GM23338 (cell line): ENCODE data around the gene PRDM5. TPM values are rescaled to one million over a fixed set of nuclear protein-coding genes. Genes with fewer than 3 reads are reported as not detected.

ENCODE experiments used
- ATAC-seq: fragments of 200-7000 bp; cut with Tn5 transposase; 3 replicates; pipeline ENCODE4 v1.9.1; 2020
- DNase-seq: peaks from one replicate; pipeline ENCODE4 v3.0.0-alpha.2; 2015; ENCODE audit warnings: low spot score
- H2AFZ ChIP-seq: fragments of 200-600 bp; sonication (generic); 2 replicates; pipeline ENCODE4 v1.8.0; 2016; ENCODE audit warnings: antibody characterized with exemption, mild to moderate bottlenecking, moderate library complexity
- H3F3A ChIP-seq: fragments of 200-600 bp; sonication (generic); replicated peaks from 2 replicates; pipeline ENCODE4 v1.8.0; 2017; ENCODE audit warnings: antibody characterized with exemption, mixed run types, low read depth
- H3K27ac ChIP-seq: fragments of 200-600 bp; sonication (generic); 2 replicates; pipeline ENCODE4 v1.6.1; 2016; ENCODE audit warnings: low read depth
- H3K27me3 ChIP-seq: fragments of 200-600 bp; sonication (generic); 2 replicates; pipeline ENCODE4 v1.8.0; 2016; ENCODE audit warnings: mild to moderate bottlenecking, mixed run types, moderate library complexity; ENCODE audit not compliant: insufficient read depth
- H3K36me3 ChIP-seq: fragments of 200-600 bp; sonication (generic); 2 replicates; pipeline ENCODE4 v1.8.0; 2016; ENCODE audit warnings: mild to moderate bottlenecking; ENCODE audit not compliant: insufficient read depth
- H3K4me1 ChIP-seq: fragments of 200-600 bp; sonication (generic); 2 replicates; pipeline ENCODE4 v1.8.0; 2016; ENCODE audit warnings: mild to moderate bottlenecking, moderate library complexity; ENCODE audit not compliant: insufficient read depth
- H3K4me2 ChIP-seq: fragments of 200-600 bp; sonication (generic); 2 replicates; pipeline ENCODE4 v1.7.1; 2017; ENCODE audit warnings: mixed run types
- H3K4me3 ChIP-seq: fragments of 200-600 bp; sonication (generic); 2 replicates; pipeline ENCODE4 v1.6.1; 2016; ENCODE audit warnings: mixed run types
- H3K79me2 ChIP-seq: fragments of 200-600 bp; sonication (generic); replicated peaks from 2 replicates; pipeline ENCODE4 v1.8.0; 2017; ENCODE audit warnings: mild to moderate bottlenecking; ENCODE audit not compliant: insufficient read depth
- H3K9me2 ChIP-seq: fragments of 200-600 bp; sonication (generic); 2 replicates; pipeline ENCODE4 v1.8.0; 2017; ENCODE audit not compliant: insufficient read depth
- H4K20me1 ChIP-seq: fragments of 200-600 bp; sonication (generic); replicated peaks from 2 replicates; pipeline ENCODE4 v1.8.0; 2017; ENCODE audit warnings: mild to moderate bottlenecking; ENCODE audit not compliant: insufficient read depth
- H3K27ac Mint-ChIP-seq: 2 replicates; pipeline ENCODE4 v1.8.0; 2020; ENCODE audit warnings: inconsistent platforms, mild to moderate bottlenecking, moderate library complexity, mixed read lengths
- H3K27me3 Mint-ChIP-seq: 3 replicates; pipeline ENCODE4 v1.8.0; 2022; ENCODE audit warnings: low read depth, mild to moderate bottlenecking, moderate library complexity, mixed read lengths, inconsistent platforms; ENCODE audit not compliant: insufficient read depth, poor library complexity
- H3K36me3 Mint-ChIP-seq: 3 replicates; pipeline ENCODE4 v1.8.0; 2021; ENCODE audit warnings: low read depth, mild to moderate bottlenecking, inconsistent platforms, moderate library complexity, mixed read lengths
- H3K4me1 Mint-ChIP-seq: 3 replicates; pipeline ENCODE4 v1.8.0; 2020; ENCODE audit warnings: mild to moderate bottlenecking, inconsistent platforms, mixed read lengths
- H3K4me3 Mint-ChIP-seq: 3 replicates; pipeline ENCODE4 v1.8.0; 2021; ENCODE audit warnings: moderate library complexity, mild to moderate bottlenecking, inconsistent platforms, mixed read lengths
- H3K9me3 Mint-ChIP-seq: 3 replicates; pipeline ENCODE4 v1.8.0; 2020; ENCODE audit warnings: moderate library complexity, mild to moderate bottlenecking, inconsistent platforms, mixed read lengths
- EZH2 ChIP-seq: fragments of 200-600 bp; sonication (generic); IDR thresholded peaks from one replicate; pipeline ENCODE4 v1.8.0; 2017; ENCODE audit warnings: antibody characterized with exemption, mild to moderate bottlenecking, low read depth; ENCODE audit not compliant: unreplicated experiment
- EZH2phosphoT487 ChIP-seq: fragments of 200-600 bp; sonication (generic); IDR thresholded peaks from one replicate; pipeline ENCODE4 v1.8.1; 2018; ENCODE audit warnings: antibody characterized with exemption; ENCODE audit not compliant: unreplicated experiment
- JUNB ChIP-seq: IDR thresholded peaks from one replicate; pipeline ENCODE4 v1.6.1; 2016; ENCODE audit warnings: antibody characterized with exemption; ENCODE audit not compliant: unreplicated experiment
- STAT1 ChIP-seq: IDR thresholded peaks from one replicate; pipeline ENCODE4 v1.6.1; 2016; ENCODE audit warnings: antibody characterized with exemption; ENCODE audit not compliant: unreplicated experiment
- polyA plus RNA-seq: library from polyadenylated mRNA; unstranded; fragments of >200 nt; fragmentation: Nextera tagmentation; extraction: Ambion mirVana; gene quantifications from 2 replicates; pipeline ENCODE4 v1.2.1, GENCODE V29; 2016
- total RNA-seq: library from RNA; depleted of rRNA; stranded (reverse); fragments of >200 nt; shearing (Covaris generic); gene quantifications from 2 replicates; pipeline ENCODE4 v1.2.3, GENCODE V29; 2014
- TF ChIP-seq, protein P1 (sequence below): IDR thresholded peaks from one replicate; pipeline ENCODE4 v1.6.1; 2018; ENCODE audit warnings: antibody characterized with exemption; ENCODE audit not compliant: unreplicated experiment
- TF ChIP-seq, protein P2 (sequence below), 2 experiments: fragments of 200-600 bp in 1 of 2; sonication (generic) in 1 of 2; conservative IDR thresholded peaks; 2 replicates each; pipeline versions ENCODE4 v1.5.1 to v1.6.1; 2016 to 2017; ENCODE audit warnings: antibody characterized with exemption in 2 of 2, low read depth in 2 of 2, mild to moderate bottlenecking in 2 of 2, moderate library complexity in 1 of 2
- TF ChIP-seq, protein P3 (sequence below): IDR thresholded peaks from 2 replicates; pipeline ENCODE4 v1.6.1; 2016; ENCODE audit warnings: antibody characterized with exemption
- TF ChIP-seq, protein P4 (sequence below): fragments of 250-450 bp; sonication (Bioruptor Pico); IDR thresholded peaks from 2 replicates; pipeline ENCODE4 v1.5.0; 2020; ENCODE audit warnings: mild to moderate bottlenecking, moderate library complexity

The PRDM5 gene
- total and polyA plus RNA-seq, 2 experiments from 2014 or later = 11.2 to 40.4 TPM

DNA sequence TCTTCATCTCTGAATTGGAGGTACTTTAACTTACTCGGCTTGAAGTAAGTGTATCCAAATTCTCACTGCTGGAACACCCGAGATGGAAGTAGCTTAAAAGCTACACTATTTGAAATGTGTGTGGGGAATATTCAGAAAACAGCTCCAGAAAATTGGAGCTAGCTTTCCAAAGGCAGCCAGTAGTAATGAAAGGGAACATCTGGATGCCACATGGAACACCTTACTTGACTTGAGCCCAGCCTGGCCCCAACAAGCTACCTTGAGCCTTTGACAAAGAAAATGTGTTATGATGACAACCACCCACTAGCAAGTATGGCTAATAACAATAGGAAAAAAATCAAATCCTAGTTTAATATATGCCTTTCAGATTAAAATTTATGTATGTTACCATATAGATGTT, 161.5 kb downstream of the PRDM5 start (continued):
- TF ChIP-seq, protein P1, sequence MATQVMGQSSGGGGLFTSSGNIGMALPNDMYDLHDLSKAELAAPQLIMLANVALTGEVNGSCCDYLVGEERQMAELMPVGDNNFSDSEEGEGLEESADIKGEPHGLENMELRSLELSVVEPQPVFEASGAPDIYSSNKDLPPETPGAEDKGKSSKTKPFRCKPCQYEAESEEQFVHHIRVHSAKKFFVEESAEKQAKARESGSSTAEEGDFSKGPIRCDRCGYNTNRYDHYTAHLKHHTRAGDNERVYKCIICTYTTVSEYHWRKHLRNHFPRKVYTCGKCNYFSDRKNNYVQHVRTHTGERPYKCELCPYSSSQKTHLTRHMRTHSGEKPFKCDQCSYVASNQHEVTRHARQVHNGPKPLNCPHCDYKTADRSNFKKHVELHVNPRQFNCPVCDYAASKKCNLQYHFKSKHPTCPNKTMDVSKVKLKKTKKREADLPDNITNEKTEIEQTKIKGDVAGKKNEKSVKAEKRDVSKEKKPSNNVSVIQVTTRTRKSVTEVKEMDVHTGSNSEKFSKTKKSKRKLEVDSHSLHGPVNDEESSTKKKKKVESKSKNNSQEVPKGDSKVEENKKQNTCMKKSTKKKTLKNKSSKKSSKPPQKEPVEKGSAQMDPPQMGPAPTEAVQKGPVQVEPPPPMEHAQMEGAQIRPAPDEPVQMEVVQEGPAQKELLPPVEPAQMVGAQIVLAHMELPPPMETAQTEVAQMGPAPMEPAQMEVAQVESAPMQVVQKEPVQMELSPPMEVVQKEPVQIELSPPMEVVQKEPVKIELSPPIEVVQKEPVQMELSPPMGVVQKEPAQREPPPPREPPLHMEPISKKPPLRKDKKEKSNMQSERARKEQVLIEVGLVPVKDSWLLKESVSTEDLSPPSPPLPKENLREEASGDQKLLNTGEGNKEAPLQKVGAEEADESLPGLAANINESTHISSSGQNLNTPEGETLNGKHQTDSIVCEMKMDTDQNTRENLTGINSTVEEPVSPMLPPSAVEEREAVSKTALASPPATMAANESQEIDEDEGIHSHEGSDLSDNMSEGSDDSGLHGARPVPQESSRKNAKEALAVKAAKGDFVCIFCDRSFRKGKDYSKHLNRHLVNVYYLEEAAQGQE = no peak

DNA sequence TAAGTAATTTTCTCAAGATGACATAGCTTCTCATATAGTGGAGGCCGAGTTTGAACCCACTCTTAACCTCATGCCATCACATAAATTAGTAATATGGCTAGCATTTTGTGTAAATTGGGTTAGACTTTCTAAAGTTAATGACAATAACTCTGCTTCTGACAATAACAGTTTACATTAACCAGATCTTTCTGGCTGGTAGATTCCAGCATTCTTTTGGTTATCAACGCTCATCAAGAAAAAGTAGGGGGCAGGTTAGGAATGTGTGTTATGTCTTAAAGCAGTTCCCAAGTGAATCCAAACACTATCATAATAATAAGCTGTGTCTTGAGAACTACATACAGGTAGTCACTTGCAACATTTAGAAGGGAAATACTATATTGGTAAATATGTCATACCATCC, 162.5 kb downstream of the PRDM5 start:
- Histone ChIP-seq H3K4me3 (no peak overlapping the region), H3K9me2 (no peaks in the 10 kb centered on the region), H3K36me3 (no peaks in the 10 kb centered on the region), H4K20me1 (no peaks in the 10 kb centered on the region), H2AFZ (no peak overlapping the region), H3F3A (no peaks in the 10 kb centered on the region), H3K27ac (no peak overlapping the region), H3K27me3 (no peaks in the 10 kb centered on the region), H3K4me1 (no peaks in the 10 kb centered on the region), H3K79me2 (no peaks in the 10 kb centered on the region), H3K4me2 (no peak overlapping the region)
- Mint-ChIP-seq H3K27ac (no peak overlapping the region; the same call in 1 of the 2 replicates), H3K4me1 (no peaks in the 10 kb centered on the region), H3K36me3 (peaks cover 2% of the 10 kb centered on the region; the same call in 2 of the 3 replicates), H3K4me3 (no peak overlapping the region), H3K9me3 (no peaks in the 10 kb centered on the region), H3K27me3 (peaks cover 3% of the 10 kb centered on the region)
- no peak for ATAC-seq
- no peak for DNase-seq
- TF ChIP-seq STAT1 = no peak
- TF ChIP-seq EZH2 = no peak

DNA sequence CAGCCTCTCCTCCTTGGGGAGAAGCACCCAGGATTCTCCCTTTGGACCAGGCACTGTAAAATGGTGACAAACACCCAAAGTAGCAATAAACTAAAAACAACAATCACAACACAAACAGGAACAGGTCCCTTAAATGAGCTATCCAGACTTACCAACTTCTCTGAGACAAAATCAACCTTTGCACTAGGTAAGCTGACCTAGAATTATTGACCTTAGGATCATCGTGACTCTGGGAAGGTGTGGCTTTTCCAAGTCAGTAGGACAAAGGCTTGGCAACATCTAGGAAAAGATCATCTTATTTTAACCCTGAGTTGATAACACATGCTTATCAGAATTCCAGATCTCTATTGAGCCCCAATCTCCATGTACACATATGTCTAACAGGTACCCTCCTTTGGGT, 166.7 kb downstream of the PRDM5 start:
- DNase-seq (no peak), ATAC-seq (no peak)
- Histone ChIP-seq H3K4me3 (no peak overlapping the region), H3K4me2 (no peak overlapping the region), H4K20me1 (no peaks in the 10 kb centered on the region), H3K9me2 (no peaks in the 10 kb centered on the region), H3K27me3 (no peaks in the 10 kb centered on the region), H3K79me2 (no peaks in the 10 kb centered on the region), H3K36me3 (peaks cover 5% of the 10 kb centered on the region), H3F3A (no peaks in the 10 kb centered on the region), H2AFZ (no peak overlapping the region), H3K27ac (no peak overlapping the region), H3K4me1 (peaks cover 5% of the 10 kb centered on the region)
- peaks cover 6% of the 10 kb centered on the region; the same call in 2 of the 3 replicates for H3K4me1 Mint-ChIP-seq
- H3K27ac Mint-ChIP-seq = no peak overlapping the region
- H3K4me3 Mint-ChIP-seq = no peak overlapping the region
- H3K36me3 Mint-ChIP-seq = peaks cover 18% of the 10 kb centered on the region
- peaks cover 3% of the 10 kb centered on the region for H3K27me3 Mint-ChIP-seq
- peaks cover 9% of the 10 kb centered on the region for H3K9me3 Mint-ChIP-seq
- TF ChIP-seq, protein P2, sequence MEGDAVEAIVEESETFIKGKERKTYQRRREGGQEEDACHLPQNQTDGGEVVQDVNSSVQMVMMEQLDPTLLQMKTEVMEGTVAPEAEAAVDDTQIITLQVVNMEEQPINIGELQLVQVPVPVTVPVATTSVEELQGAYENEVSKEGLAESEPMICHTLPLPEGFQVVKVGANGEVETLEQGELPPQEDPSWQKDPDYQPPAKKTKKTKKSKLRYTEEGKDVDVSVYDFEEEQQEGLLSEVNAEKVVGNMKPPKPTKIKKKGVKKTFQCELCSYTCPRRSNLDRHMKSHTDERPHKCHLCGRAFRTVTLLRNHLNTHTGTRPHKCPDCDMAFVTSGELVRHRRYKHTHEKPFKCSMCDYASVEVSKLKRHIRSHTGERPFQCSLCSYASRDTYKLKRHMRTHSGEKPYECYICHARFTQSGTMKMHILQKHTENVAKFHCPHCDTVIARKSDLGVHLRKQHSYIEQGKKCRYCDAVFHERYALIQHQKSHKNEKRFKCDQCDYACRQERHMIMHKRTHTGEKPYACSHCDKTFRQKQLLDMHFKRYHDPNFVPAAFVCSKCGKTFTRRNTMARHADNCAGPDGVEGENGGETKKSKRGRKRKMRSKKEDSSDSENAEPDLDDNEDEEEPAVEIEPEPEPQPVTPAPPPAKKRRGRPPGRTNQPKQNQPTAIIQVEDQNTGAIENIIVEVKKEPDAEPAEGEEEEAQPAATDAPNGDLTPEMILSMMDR (conservative IDR thresholded peaks at IDR 0.05; ENCODE audit: low read depth in 2 of 2) = no peak
- TF ChIP-seq, protein P3, sequence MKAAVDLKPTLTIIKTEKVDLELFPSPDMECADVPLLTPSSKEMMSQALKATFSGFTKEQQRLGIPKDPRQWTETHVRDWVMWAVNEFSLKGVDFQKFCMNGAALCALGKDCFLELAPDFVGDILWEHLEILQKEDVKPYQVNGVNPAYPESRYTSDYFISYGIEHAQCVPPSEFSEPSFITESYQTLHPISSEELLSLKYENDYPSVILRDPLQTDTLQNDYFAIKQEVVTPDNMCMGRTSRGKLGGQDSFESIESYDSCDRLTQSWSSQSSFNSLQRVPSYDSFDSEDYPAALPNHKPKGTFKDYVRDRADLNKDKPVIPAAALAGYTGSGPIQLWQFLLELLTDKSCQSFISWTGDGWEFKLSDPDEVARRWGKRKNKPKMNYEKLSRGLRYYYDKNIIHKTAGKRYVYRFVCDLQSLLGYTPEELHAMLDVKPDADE = no peak
- no peak for TF ChIP-seq JUNB
- TF ChIP-seq, protein P4, sequence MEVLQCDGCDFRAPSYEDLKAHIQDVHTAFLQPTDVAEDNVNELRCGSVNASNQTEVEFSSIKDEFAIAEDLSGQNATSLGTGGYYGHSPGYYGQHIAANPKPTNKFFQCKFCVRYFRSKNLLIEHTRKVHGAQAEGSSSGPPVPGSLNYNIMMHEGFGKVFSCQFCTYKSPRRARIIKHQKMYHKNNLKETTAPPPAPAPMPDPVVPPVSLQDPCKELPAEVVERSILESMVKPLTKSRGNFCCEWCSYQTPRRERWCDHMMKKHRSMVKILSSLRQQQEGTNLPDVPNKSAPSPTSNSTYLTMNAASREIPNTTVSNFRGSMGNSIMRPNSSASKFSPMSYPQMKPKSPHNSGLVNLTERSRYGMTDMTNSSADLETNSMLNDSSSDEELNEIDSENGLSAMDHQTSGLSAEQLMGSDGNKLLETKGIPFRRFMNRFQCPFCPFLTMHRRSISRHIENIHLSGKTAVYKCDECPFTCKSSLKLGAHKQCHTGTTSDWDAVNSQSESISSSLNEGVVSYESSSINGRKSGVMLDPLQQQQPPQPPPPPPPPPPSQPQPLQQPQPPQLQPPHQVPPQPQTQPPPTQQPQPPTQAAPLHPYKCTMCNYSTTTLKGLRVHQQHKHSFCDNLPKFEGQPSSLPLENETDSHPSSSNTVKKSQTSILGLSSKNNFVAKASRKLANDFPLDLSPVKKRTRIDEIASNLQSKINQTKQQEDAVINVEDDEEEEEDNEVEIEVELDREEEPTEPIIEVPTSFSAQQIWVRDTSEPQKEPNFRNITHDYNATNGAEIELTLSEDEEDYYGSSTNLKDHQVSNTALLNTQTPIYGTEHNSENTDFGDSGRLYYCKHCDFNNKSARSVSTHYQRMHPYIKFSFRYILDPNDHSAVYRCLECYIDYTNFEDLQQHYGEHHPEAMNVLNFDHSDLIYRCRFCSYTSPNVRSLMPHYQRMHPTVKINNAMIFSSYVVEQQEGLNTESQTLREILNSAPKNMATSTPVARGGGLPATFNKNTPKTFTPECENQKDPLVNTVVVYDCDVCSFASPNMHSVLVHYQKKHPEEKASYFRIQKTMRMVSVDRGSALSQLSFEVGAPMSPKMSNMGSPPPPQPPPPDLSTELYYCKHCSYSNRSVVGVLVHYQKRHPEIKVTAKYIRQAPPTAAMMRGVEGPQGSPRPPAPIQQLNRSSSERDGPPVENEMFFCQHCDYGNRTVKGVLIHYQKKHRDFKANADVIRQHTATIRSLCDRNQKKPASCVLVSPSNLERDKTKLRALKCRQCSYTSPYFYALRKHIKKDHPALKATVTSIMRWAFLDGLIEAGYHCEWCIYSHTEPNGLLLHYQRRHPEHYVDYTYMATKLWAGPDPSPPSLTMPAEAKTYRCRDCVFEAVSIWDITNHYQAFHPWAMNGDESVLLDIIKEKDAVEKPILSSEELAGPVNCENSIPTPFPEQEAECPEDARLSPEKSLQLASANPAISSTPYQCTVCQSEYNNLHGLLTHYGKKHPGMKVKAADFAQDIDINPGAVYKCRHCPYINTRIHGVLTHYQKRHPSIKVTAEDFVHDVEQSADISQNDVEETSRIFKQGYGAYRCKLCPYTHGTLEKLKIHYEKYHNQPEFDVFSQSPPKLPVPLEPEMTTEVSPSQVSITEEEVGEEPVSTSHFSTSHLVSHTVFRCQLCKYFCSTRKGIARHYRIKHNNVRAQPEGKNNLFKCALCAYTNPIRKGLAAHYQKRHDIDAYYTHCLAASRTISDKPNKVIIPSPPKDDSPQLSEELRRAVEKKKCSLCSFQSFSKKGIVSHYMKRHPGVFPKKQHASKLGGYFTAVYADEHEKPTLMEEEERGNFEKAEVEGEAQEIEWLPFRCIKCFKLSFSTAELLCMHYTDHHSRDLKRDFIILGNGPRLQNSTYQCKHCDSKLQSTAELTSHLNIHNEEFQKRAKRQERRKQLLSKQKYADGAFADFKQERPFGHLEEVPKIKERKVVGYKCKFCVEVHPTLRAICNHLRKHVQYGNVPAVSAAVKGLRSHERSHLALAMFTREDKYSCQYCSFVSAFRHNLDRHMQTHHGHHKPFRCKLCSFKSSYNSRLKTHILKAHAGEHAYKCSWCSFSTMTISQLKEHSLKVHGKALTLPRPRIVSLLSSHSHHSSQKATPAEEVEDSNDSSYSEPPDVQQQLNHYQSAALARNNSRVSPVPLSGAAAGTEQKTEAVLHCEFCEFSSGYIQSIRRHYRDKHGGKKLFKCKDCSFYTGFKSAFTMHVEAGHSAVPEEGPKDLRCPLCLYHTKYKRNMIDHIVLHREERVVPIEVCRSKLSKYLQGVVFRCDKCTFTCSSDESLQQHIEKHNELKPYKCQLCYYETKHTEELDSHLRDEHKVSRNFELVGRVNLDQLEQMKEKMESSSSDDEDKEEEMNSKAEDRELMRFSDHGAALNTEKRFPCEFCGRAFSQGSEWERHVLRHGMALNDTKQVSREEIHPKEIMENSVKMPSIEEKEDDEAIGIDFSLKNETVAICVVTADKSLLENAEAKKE (CRISPR knock-in tag) = no peak
- TF ChIP-seq EZH2phosphoT487 = no peak
